ENCODE results near the gene FAM98A. TPM values are rescaled to one million over a fixed set of nuclear protein-coding genes. Genes with fewer than 3 reads are reported as not detected.
A peak's percentile ranks its signal among the peaks of the same experiment; 100 is the strongest.

The FAM98A gene
- total and polyA plus RNA-seq, 7 experiments from 2014 or later: 15.4 to 36.0 (median 22.7) TPM

- intact Hi-C loops (cut with micrococcal nuclease): no loop called here
- POLR2A ChIA-PET: no interaction called here
- Mint-ChIP-seq H3K9me3 (no peaks in the 10 kb centered on the region), H3K27ac (no peak overlapping the region), H3K4me3 (no peak overlapping the region), H3K4me1 (peaks cover 0 to 2% (median 0%) of the 10 kb centered on the region in 7 donors), H3K27me3 (peaks cover 0 to 4% (median 0%) of the 10 kb centered on the region in 5 donors), H3K36me3 (peaks cover 0 to 12% (median 7%) of the 10 kb centered on the region in 5 donors)
- H3K4me1 ChIP-seq (ENCODE audit: control insufficient read depth in 2 of 2, insufficient read depth in 2 of 2, low read length in 2 of 2): no peaks in the 10 kb centered on the region
- no peaks in the 10 kb centered on the region for H3K9me3 ChIP-seq (ENCODE audit: control insufficient read depth in 2 of 3, low read length in 3 of 3)
- ATAC-seq: no peak
- no peaks in the 10 kb centered on the region for H3K36me3 ChIP-seq (ENCODE audit: control insufficient read depth in 2 of 3, insufficient read depth in 3 of 3, low read length in 3 of 3)
- H3K27ac ChIP-seq (ENCODE audit: low read depth, low read length): no peak overlapping the region
- no peak for DNase-seq
- no peak overlapping the region for H3K4me3 ChIP-seq (ENCODE audit: low read length)
- no peaks in the 10 kb centered on the region for H3K27me3 ChIP-seq (ENCODE audit: control insufficient read depth in 2 of 2, insufficient read depth in 2 of 2, low read length in 2 of 2)
- CTCF ChIA-PET: interaction anchor here (1.1 kb wide), 1 partner anchor 8 kb away, joined by 3 read pairs; no protein-coding TSS in a partner anchor
These were observed 8.8 kb upstream of the FAM98A start for GRCh38 chr2:33607905-33608304.

- H3K27me3 ChIP-seq (ENCODE audit: control insufficient read depth in 2 of 2, insufficient read depth in 2 of 2, low read length in 2 of 2): no peaks in the 10 kb centered on the region
- peaks cover 0 to 2% (median 0%) of the 10 kb centered on the region in 7 donors for H3K4me1 Mint-ChIP-seq
- H3K36me3 Mint-ChIP-seq: peaks cover 0 to 12% (median 7%) of the 10 kb centered on the region in 5 donors
- H3K9me3 Mint-ChIP-seq: no peaks in the 10 kb centered on the region
- H3K27me3 Mint-ChIP-seq: peaks cover 0 to 4% (median 0%) of the 10 kb centered on the region in 5 donors
- no peaks in the 10 kb centered on the region for H3K9me3 ChIP-seq (ENCODE audit: control insufficient read depth in 2 of 3, low read length in 3 of 3)
- no peak overlapping the region for H3K4me3 ChIP-seq (ENCODE audit: low read length)
- intact Hi-C loops (cut with micrococcal nuclease): no loop called here
- H3K4me1 ChIP-seq (ENCODE audit: control insufficient read depth in 2 of 2, insufficient read depth in 2 of 2, low read length in 2 of 2): no peaks in the 10 kb centered on the region
- no peaks in the 10 kb centered on the region for H3K36me3 ChIP-seq (ENCODE audit: control insufficient read depth in 2 of 3, insufficient read depth in 3 of 3, low read length in 3 of 3)
- H3K27ac Mint-ChIP-seq: no peak overlapping the region
- peak overlapping the region in 1 of 10 donors; percentile 2 for H3K4me3 Mint-ChIP-seq
- ChIA-PET POLR2A (no interaction called here), CTCF (interaction anchor here (1.1 kb wide), 1 partner anchor 8 kb away, joined by 3 read pairs; no protein-coding TSS in a partner anchor)
- H3K27ac ChIP-seq (ENCODE audit: low read depth, low read length): no peak overlapping the region
- no peak for ATAC-seq
- DNase-seq: no peak
These were observed 8.2 kb upstream of the FAM98A start for GRCh38 chr2:33607251-33607721.

- Mint-ChIP-seq H3K4me1 (peaks cover 0 to 2% (median 0%) of the 10 kb centered on the region in 7 donors), H3K27me3 (peaks cover 0 to 4% (median 0%) of the 10 kb centered on the region in 5 donors), H3K27ac (no peak overlapping the region), H3K9me3 (no peaks in the 10 kb centered on the region), H3K36me3 (peaks cover 0 to 12% (median 7%) of the 10 kb centered on the region in 5 donors), H3K4me3 (no peak overlapping the region)
- no peak for ATAC-seq
- no peak for DNase-seq
- Histone ChIP-seq H3K9me3 (ENCODE audit: control insufficient read depth in 2 of 3, low read length in 3 of 3) (no peaks in the 10 kb centered on the region), H3K27me3 (ENCODE audit: control insufficient read depth in 2 of 2, insufficient read depth in 2 of 2, low read length in 2 of 2) (no peaks in the 10 kb centered on the region), H3K27ac (ENCODE audit: low read depth, low read length) (no peak overlapping the region), H3K4me1 (ENCODE audit: control insufficient read depth in 2 of 2, insufficient read depth in 2 of 2, low read length in 2 of 2) (no peaks in the 10 kb centered on the region), H3K4me3 (ENCODE audit: low read length) (no peak overlapping the region), H3K36me3 (ENCODE audit: control insufficient read depth in 2 of 3, insufficient read depth in 3 of 3, low read length in 3 of 3) (no peaks in the 10 kb centered on the region)
- ChIA-PET POLR2A (no interaction called here), CTCF (no interaction called here)
- intact Hi-C loops (cut with micrococcal nuclease): no loop called here
These were observed 7.5 kb upstream of the FAM98A start for GRCh38 chr2:33606622-33607021.

- no peak overlapping the region for H3K27ac Mint-ChIP-seq
- H3K4me3 Mint-ChIP-seq: no peak overlapping the region
- no peaks in the 10 kb centered on the region for H3K27me3 ChIP-seq (ENCODE audit: control insufficient read depth in 2 of 2, insufficient read depth in 2 of 2, low read length in 2 of 2)
- no peaks in the 10 kb centered on the region for H3K36me3 ChIP-seq (ENCODE audit: control insufficient read depth in 2 of 3, insufficient read depth in 3 of 3, low read length in 3 of 3)
- ChIA-PET POLR2A (no interaction called here), CTCF (no interaction called here)
- peaks cover 0 to 4% (median 0%) of the 10 kb centered on the region in 5 donors for H3K27me3 Mint-ChIP-seq
- H3K4me1 Mint-ChIP-seq: peaks cover 0 to 2% (median 0%) of the 10 kb centered on the region in 7 donors
- no peak for ATAC-seq
- H3K4me1 ChIP-seq (ENCODE audit: control insufficient read depth in 2 of 2, insufficient read depth in 2 of 2, low read length in 2 of 2): no peaks in the 10 kb centered on the region
- no peaks in the 10 kb centered on the region for H3K9me3 Mint-ChIP-seq
- DNase-seq: no peak
- H3K36me3 Mint-ChIP-seq: peaks cover 0 to 12% (median 4%) of the 10 kb centered on the region in 5 donors
- H3K9me3 ChIP-seq (ENCODE audit: control insufficient read depth in 2 of 3, low read length in 3 of 3): no peaks in the 10 kb centered on the region
- intact Hi-C loops (cut with micrococcal nuclease): no loop called here
- H3K27ac ChIP-seq (ENCODE audit: low read depth, low read length): no peak overlapping the region
- H3K4me3 ChIP-seq (ENCODE audit: low read length): no peak overlapping the region
These were observed 7.0 kb upstream of the FAM98A start for GRCh38 chr2:33606100-33606499.

GRCh38 chr2:33605056-33605455 is 6.0 kb upstream of the FAM98A start:
- DNase-seq (no peak), ATAC-seq (no peak)
- no peak overlapping the region for H3K27ac ChIP-seq (ENCODE audit: low read depth, low read length)
- H3K4me3 ChIP-seq (ENCODE audit: low read length): no peak overlapping the region
- Mint-ChIP-seq H3K4me3 (no peak overlapping the region), H3K9me3 (no peaks in the 10 kb centered on the region), H3K36me3 (peaks cover 0 to 7% (median 0%) of the 10 kb centered on the region in 5 donors), H3K4me1 (peaks cover 0 to 2% (median 1%) of the 10 kb centered on the region in 7 donors), H3K27ac (no peak overlapping the region), H3K27me3 (peaks cover 0 to 4% (median 0%) of the 10 kb centered on the region in 5 donors)
- CTCF ChIA-PET: no interaction called here
- no peaks in the 10 kb centered on the region for H3K27me3 ChIP-seq (ENCODE audit: control insufficient read depth in 2 of 2, insufficient read depth in 2 of 2, low read length in 2 of 2)
- H3K9me3 ChIP-seq (ENCODE audit: control insufficient read depth in 2 of 3, low read length in 3 of 3): no peaks in the 10 kb centered on the region
- H3K4me1 ChIP-seq (ENCODE audit: control insufficient read depth in 2 of 2, insufficient read depth in 2 of 2, low read length in 2 of 2): no peaks in the 10 kb centered on the region
- intact Hi-C loops (cut with micrococcal nuclease): no loop called here
- H3K36me3 ChIP-seq (ENCODE audit: control insufficient read depth in 2 of 3, insufficient read depth in 3 of 3, low read length in 3 of 3): no peaks in the 10 kb centered on the region
- POLR2A ChIA-PET: interaction anchor here (0.6 kb wide), 1 partner anchor 19 kb away, joined by 5 read pairs; no protein-coding TSS in a partner anchor

GRCh38 chr2:33603416-33603815 is 4.3 kb upstream of the FAM98A start:
- no peaks in the 10 kb centered on the region for H3K27me3 ChIP-seq (ENCODE audit: control insufficient read depth in 2 of 2, insufficient read depth in 2 of 2, low read length in 2 of 2)
- peaks cover 0 to 4% (median 0%) of the 10 kb centered on the region in 5 donors for H3K36me3 Mint-ChIP-seq
- peaks cover 0 to 3% (median 0%) of the 10 kb centered on the region in 11 donors for H3K9me3 Mint-ChIP-seq
- ChIA-PET POLR2A (no interaction called here), CTCF (no interaction called here)
- no peaks in the 10 kb centered on the region for H3K9me3 ChIP-seq (ENCODE audit: control insufficient read depth in 2 of 3, low read length in 3 of 3)
- H3K27ac ChIP-seq (ENCODE audit: low read depth, low read length): no peak overlapping the region
- H3K4me1 Mint-ChIP-seq: peaks cover 0 to 13% (median 12%) of the 10 kb centered on the region in 7 donors
- H3K4me3 ChIP-seq (ENCODE audit: low read length): no peak overlapping the region
- intact Hi-C loops (cut with micrococcal nuclease): no loop called here
- no peak overlapping the region for H3K4me3 Mint-ChIP-seq
- DNase-seq (no peak), ATAC-seq (no peak)
- peaks cover 0 to 3% (median 0%) of the 10 kb centered on the region in 3 experiments for H3K36me3 ChIP-seq (ENCODE audit: control insufficient read depth in 2 of 3, insufficient read depth in 3 of 3, low read length in 3 of 3)
- H3K27me3 Mint-ChIP-seq: peaks cover 0 to 4% (median 0%) of the 10 kb centered on the region in 5 donors
- no peak overlapping the region for H3K27ac Mint-ChIP-seq
- H3K4me1 ChIP-seq (ENCODE audit: control insufficient read depth in 2 of 2, insufficient read depth in 2 of 2, low read length in 2 of 2): peaks cover 0 to under 1% of the 10 kb centered on the region in 2 donors
